Spleen (tissue), 7 donors: Measurements from ENCODE around the gene C12orf76.
"Not testable (repeated sequence)": the region's sequence is repeated elsewhere in the genome, so short reads cannot be mapped to it uniquely, and the experiment has no call there.

Source experiments
- CTCF ChIP-seq, 11 experiments: fragments of 200-600 bp in 7 of 11; fragments of 450-650 bp in 4 of 11; sonication (generic) in 4 of 11; IDR thresholded peaks in 8 of 11; conservative IDR thresholded peaks in 3 of 11; 1 replicate in 7 of 11; 2 replicates in 4 of 11; pipeline versions ENCODE4 v1.4.0 to v1.8.0; 2016 to 2021; ENCODE audit warnings: antibody characterized with exemption in 11 of 11, inconsistent platforms in 4 of 11, mild to moderate bottlenecking in 1 of 11
- POLR2A ChIP-seq, 3 donors: fragments of 450-650 bp; IDR thresholded peaks; one replicate each; pipeline ENCODE4 v1.5.1; 2017; ENCODE audit warnings: antibody characterized with exemption in 3 of 3, mild to moderate bottlenecking in 1 of 3
- POLR2AphosphoS5 ChIP-seq, 3 donors: sonication (generic); formaldehyde crosslinking; IDR thresholded peaks; one replicate each; pipeline ENCODE4 v1.5.1; 2017; ENCODE audit warnings: antibody characterized with exemption in 3 of 3
- donor health status: DM: no; HTN: no; CAD: no; lungs with moderate emphysema.
- donor health status: DM: no; HTN: no; CAD: no.
- donor health status: DM: no; HTN: no; CAD: no.

DNA sequence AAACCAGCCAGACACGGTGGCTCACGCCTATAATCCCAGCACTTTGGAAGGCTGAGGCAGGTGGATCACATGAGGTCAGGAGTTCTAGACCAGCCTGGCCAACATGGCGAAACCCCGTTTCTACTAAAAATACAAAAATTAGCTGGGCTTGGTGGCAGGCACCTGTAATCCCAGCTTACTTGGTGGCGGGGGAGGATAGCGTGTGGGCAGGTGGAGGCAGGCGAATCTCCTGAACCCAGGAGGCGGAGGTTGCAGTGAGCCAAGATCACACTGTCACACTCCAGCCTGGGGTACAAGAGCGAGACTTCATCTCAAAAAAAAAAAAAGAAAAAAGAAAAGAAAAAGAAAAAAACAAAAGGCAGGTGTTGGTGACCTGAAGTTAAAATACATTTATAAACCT, 24.3 kb upstream of the C12orf76 start:
- not testable (repeated sequence) for TF ChIP-seq POLR2A (IDR thresholded peaks at IDR 0.05); CTCF (IDR thresholded peaks at IDR 0.05 in 8 of 11, conservative IDR thresholded peaks at IDR 0.05 in 3 of 11); POLR2AphosphoS5 (IDR thresholded peaks at IDR 0.05)
